Stimulated activated CD4-positive, alpha-beta T cell treated with anti-CD3 and anti-CD28 coated beads, Interleukin-4, amount 100 ng/mL, for 24 hours (primary cell): ENCODE results near the gene MAP7D3.
A peak's percentile ranks its signal among the peaks of the same experiment; 100 is the strongest.

Experiments used
- DNase-seq: peaks from one replicate; pipeline ENCODE4 v3.0.0-alpha.2; 2020

Gene MAP7D3

DNA sequence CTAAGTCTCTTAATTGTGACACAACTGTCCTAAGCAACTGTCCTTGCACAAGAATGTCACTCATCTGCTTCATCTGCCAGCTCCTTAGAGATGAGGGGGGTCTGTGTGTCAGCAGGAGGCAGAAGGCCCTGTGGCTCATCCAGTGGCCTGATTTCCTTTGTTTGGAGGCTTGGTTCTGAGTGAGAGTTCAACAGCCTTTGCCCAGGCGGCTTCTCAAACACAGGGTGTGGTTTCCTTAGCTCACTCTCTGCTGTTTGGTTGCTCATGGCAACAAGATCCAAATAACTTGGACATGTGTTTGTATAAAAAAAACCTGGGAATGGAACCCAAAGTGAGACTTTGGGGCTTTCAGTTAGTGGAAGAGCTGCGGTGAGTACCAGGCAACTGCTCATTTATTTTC, 46.6 kb downstream of the MAP7D3 start:
- peak; percentile 3 for DNase-seq

DNA sequence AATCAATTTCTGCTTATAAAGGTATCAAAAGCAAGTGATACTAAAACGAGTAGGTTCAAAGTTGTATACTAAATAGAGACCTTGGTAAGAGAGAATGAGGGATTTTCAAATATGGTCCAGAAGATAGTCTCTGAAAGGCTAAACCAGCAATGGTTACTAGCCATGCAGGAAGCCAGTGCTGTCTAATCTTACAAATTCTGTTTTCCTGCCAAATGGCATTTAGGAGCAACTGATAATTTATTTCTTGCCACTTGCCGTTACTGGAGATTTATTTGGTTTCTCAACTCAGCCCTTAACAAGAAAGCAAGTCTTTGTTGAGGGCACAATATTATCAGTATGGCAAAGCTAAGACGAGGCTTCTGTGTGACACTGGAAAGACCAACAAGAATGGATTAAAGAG, 47.2 kb downstream of the MAP7D3 start:
- DNase-seq: no peak

DNA sequence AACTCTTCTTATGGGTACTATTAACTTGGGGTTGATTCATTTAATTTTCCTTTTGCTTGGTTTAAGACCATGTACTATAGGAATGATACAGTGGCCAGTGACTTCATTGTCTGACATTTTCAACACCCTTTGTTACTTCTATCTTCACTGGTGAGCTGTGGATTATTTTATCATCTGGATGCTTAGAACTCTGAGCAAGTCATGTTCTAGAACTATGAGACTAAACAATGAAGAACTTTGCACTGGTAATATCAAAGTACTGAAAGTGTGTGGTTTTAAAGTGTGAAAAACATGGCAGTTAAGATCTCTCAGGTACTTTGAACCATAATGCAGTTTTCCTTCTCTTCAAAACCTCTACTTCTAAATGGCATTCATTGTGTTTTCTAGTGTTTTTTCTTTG, 47.8 kb downstream of the MAP7D3 start:
- DNase-seq: no peak

DNA sequence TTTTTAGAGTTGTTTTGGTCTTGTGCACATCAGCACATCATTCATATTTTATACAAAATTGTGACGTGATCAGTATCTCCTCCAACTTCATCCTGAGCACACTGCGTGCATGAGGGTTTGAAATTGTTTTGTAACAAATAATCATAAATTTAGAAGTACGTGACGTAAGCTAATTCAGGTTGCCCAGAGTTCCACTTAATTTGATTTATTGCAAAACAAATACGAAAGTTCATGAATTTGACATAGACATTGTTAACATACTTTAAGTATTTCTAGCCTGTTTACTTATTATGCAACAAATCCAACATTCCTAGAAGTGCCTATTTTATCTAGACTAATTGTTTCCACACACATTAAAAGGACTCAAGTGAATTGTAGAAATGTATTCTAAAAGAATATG, 48.3 kb downstream of the MAP7D3 start:
- DNase-seq: no peak

DNA sequence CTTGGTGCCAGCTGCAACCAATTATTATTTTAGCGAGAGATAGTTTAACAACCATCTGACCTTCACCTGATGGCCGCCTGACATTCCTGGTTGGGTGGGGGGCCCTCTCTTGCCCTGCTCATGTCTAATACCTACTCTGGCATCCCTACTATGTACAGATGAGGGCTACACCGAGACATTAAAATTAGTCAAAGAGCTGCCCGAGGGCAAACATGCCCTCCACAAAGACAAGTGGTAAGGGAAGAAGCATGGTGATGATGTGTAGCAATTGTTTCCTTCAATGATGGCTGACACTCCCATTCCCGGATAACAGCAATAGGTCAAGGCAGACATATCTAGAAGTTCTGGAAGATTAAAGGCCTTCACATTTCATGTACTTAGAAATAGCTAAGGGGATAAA, 49.6 kb downstream of the MAP7D3 start:
- DNase-seq: no peak

DNA sequence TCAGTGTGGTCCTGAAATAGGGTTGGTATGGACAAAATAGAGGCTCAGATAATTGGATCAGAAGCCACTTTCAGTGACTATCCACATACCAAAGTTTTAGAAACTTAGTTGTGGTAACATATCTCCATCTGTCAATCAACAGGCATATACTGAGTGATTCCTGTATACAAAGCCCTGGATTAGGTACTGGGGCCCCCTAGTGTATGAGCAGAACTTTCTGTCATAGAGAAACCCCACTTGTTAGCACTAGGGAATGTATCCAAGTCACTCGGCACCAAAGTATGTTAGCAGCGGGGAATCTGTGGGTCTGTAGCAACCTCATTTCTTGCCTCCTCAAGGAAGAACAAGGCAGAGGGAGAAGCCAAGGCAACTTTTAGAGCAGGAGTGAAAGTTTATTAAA, 50.7 kb downstream of the MAP7D3 start:
- DNase-seq: no peak

DNA sequence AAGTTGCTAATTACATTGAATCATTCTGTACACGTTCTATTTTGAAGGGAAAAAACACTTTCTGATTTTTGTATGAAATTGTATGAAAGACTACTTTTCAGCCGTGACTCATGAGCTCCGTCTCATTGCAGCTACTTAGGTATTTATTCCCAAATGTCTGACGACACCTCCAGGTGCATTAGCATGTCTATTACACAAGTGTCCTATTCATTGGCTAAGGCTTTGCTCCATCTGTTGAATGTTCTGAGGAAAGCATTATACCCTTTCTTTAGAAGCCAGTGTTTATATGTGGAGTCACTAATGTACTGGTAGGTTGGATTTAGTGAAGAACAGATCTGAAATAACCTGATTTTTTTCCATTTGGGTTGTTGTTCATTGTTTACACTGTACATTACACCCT, 51.8 kb downstream of the MAP7D3 start:
- no peak for DNase-seq

DNA sequence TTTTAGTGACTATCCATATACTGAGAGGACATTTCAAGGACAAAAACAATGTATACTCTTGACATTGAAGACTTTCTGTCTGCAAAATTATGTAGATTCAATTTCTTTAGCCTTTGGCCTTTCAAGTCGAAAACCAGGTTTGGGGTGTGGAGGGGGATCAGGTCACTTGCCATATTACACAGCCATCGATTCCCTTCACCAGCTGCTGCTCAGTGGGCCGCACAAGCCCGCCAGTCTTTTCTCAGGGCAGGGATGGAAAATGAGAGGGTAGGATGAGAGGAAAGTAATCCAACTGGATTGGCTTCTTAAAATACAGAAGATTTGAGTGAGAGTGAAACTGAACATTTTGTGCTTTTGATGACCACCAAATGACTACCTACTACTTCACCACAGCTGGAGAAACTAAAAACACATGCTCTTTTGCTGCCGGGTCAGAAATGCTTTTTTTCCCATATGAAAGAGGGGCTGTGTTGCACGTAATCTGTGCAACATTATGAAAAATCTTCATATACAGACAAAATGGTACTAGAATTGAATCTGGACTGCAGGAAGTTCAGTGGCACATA, 52.4 kb downstream of the MAP7D3 start:
- no peak for DNase-seq

DNA sequence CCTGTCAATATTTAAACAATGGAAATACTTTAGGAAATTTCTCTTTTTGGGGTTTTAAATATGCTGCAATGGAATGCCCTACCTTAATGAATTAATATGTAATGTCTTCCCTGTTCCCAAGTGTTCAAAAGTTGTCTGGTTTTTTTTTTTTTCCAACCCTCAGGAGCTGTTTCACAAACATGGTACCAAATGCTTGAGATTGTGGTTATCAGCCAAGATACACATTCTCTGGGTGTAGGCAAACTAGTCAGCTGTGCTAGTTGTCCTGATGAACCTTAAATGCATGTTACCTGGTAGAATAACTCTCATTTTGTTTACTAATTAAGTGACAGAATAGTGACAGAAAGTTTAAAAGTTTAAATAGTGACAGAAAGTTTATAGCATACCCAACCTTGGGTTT, 53.2 kb downstream of the MAP7D3 start:
- no peak for DNase-seq

DNA sequence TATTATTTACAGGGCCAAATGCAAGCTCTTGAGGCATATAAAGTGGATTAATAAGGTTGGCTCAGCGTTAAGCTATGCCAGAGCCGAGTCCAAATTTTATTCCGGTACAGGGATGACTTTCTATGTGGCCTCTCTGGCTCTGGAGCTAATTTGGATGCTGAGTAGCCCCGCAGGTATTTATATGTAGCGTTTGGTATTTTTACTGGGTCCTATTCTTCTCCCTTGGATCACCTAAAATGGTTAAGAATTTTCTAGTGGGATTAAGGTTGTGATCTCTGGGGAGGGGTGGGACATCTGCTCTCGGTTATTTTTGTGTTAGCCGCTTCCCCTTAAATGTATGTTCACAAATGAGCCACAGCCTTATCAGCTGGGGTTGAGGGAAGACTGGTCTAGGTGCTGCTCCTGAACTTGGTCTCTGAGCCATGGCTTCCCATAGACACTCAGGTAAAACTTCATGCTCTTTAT, 54.5 kb downstream of the MAP7D3 start:
- no peak for DNase-seq

DNA sequence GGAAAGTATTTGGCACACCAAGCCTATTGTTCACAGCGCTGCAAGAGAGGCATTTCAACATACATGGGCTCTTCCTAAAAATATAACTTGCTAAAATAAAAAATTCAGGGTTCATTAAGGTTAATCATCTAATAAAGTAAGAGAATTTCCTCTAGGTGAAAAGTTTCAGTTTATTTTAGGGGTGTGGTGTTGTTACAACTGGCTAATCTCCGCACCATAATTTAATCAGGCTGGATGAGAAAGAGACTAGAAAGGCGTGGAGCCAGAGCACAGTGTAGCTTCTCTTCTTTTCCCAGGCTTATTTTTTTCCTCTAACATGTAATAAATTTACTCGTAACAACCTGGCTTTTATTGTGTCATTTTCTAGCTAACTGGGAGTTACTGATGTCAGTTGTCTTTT, 56.0 kb downstream of the MAP7D3 start:
- DNase-seq: no peak

DNA sequence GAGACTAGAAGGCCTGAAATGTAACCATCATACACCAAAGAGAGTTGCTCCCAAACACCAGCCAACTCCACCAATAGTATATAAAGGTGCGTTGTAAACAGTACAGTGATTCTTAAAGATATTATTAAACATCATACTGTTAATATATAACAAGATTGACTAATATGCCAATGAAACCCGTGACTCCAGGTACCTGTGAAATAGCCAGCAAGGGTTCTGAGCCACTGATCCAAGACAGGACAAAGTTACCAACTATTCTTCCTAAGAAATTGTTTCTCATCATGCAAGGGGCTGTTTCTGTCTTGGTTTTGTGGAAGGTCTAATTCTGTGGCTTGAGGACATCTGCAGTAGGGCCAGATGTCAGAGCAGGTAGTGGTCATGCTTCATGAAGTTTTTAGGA, 56.7 kb downstream of the MAP7D3 start:
- DNase-seq: no peak

DNA sequence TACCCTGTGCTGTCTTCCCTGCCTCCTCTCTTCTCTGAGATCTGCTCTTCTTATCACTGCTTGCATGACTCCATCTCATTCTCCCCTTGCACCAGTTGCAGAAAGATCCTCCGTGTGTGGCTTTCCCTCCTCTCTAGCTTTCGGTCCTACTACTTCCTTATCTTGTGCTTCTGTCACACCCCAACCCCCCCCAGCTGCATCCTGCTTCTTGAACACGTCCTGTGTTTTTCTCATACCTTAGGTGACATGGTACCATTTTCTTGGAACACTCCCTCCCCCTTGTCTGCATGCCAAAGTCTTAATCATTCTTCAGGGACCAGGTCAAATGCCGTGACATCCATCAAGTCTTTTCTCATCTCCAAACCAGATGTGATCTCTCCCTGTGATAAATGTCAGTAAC, 57.4 kb downstream of the MAP7D3 start:
- DNase-seq: no peak

DNA sequence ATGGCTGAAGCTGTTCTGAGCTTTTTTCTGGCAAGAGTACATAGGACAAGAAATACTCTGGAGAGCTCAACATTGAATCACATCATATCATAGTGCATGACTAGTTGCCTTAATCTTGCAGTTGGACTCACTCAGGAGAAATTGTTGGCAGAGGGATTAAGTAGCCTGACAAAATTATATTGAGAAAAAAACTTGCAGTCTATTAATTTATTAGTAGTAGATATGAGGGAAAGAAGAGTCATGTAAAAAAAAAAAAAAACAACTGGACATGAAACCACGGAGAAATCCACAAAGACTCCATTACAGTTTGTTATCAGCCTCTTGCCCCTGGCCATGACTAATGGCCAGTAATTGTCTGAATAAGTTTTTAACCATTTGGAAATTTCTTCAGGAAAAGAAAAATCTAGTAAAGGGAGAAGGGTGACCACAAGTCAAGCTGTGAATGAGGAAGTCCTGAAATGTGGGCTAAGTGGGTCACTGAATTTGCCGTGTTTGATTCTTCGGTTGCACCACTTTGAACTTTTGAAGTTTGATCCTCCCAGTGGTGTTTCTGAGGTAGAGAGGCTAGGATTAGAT, 58.3 kb downstream of the MAP7D3 start:
- DNase-seq: no peak

DNA sequence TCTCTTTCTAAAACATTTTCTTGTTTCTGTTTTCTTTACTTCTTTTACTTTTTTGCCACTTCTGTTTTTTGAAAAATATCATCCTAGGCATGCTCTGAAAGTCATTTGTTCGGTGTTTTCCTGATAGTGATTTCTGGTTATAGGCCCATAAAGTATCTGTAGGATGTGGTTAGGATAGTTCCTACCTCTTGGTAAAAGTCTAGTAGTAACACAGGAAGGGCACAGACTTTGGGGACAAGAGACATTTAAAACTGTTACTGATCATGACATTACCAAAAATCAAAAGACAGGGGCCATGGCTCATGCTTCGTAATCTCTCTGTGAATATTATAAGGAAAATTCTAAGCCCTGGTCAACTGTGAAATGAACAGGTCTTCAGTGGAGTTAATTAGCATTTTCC, 59.1 kb downstream of the MAP7D3 start:
- no peak for DNase-seq

DNA sequence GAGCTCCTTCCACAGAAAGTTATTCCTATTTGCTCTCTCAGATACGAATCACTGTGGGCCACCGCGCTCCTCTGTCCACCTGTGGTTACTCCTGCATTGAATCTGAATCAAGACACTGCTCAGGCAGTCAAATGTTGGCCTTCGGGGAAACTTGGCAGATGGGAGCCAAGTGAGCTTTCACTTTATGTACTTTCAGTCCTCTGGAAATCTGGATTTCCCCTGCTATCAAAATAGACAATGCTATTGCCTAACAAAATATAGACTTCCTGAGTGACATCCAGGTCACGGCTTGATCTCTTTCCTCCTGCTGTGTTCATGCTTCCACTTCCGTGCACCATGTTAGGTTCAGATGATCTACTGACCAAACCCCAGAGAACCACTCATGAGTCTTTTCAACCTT, 60.0 kb downstream of the MAP7D3 start:
- no peak for DNase-seq

DNA sequence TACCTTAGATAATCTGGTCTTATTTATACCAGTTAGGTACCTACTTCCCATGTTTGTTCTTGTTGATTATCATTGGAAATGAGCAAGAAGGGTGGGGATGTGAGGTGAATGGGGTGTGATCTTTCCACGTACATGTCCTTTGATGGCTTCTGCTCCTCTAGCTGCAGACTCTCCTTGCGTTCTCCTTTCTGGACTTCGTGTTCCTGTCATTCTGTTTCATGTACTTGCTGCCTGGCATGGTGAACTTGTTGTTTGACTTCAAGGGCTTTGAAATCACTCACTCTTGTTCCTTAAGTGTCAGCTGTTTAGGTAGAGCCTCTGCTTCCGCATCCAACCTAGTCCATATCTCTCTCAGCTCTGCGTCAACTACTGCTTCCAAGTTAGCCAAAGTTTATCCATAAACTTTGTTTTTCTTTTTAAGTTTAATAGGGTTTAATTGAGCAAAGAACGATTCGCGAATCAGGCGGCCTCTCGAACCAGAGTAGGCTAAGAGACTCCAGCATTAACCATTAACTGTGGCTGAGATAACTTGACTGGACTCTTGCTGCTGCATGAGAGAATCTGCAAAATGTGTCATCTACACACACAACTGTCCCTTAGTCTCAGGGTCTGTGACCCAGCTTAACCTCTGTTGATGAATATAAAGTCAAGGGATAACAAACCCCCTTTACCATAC, 61.0 kb downstream of the MAP7D3 start:
- no peak for DNase-seq

DNA sequence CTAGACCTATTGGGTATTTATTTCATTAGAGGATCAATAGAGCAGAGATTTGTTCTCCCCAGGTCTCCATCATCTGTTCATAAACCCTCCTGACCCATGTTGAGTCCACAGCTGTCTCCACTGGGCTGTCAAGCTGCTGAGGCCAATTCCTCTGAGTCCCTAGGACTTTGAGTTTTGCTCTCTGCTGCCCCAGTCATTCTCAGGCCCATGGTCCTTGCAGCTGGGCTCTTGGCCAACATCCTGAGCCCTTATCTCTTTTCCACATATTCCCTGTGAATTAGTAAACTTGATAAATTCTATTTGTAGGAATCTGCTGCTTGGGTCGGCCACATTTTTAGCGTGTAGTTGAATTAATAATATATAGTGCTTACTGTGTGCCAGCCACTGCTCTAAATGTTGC, 62.0 kb downstream of the MAP7D3 start:
- DNase-seq: no peak

DNA sequence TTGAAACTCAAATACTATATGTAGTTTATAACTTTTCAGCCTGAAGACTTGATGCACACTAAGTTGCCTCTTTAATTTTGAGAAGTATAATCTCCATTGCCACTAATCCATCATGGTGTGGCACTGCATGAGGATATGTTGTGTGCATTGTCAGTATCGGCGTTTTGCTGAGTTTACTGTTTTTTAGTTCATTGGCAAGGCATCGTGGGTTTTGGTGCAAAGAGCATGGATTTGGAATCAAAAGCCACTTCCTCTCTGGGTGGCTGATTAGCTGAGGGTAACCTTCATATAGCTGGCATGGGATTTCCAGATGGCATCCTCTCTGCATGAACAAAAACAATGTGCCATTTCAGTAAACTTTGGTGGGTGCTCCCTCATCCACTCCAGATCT, 65.2 kb downstream of the MAP7D3 start:
- DNase-seq: no peak

DNA sequence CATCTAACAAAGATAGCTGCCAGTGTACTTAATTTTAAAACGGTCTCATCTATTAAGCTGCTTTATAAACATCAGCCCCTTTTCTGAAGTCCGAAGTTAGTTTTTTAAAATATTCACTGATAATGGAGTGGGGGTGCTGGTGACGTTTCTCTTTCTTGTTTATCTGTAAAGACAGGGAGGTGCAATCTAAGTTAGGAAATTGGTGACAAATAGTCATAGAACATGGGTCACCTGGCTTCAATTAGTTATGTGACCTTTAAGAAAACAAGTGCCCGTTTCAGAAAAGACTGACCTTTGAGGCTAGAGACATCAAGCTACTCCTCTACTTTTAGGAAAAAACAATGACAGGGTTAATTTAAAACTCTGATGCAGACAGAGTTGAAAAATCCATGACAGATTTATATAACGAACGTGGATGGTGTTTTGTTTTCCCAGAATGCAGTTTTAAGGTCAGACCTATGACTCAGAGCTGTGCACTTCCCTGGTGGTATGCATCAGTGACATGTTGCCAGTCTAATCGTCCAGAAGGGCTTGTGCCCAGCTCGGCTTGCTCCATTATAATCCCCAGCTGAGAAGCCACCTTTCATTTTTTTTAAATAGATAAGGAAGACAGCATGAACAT, 65.7 kb downstream of the MAP7D3 start:
- DNase-seq: no peak

DNA sequence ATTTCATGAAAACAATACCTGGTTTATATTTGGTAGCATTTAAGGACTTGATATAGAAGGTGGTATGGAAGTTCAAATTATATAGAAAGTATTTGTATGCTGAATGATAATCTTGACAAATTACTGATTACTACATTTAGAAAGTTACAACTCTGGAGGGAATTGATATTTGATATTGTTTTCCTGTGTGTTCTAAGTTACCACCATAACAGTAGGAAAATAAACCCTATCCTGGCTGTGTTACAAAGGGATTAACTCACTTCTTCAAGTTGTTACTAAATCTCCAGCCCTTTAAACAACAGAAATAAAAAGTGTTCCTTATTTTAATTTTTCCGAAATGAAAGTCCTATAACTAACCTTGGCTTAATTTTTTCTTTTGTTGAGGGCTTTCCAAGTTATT, 67.3 kb downstream of the MAP7D3 start:
- no peak for DNase-seq

DNA sequence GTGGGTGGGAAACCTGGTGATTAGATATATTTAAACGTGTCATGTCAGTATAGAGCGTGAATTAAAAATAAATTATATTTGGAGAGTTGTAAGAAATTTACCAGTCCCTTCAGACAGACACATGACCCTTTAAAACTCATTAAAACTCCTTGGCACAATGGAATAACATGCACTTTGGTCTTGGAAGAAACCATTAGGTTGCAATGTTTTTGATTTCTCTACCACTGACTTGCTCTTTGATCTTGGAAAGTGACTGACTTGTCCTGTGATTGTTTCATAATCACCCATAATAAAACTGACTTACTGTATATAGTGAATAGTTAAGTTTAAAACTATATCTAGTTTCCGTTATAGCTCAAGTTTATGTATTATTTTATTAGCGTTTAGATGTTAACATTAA, 68.0 kb downstream of the MAP7D3 start:
- DNase-seq: no peak

DNA sequence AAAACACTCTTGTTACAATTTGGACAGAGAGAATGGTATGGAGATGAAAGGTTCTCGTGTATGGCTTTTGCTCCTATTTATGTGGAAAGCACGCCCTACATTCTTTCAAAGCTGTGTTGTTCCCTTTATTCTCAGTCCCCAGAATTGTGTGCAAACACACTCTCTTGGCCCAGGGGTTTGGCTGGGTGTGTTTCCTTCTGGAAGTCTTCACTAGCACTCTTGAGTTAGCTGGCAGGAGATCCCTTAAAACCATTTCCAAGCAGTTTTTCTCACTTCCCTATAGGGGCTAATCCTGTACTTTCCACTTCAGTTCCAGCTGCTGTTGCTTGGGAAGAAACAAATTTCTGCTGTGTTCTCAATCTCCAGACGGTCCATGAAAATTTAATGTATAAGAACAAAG, 68.8 kb downstream of the MAP7D3 start:
- DNase-seq: no peak

DNA sequence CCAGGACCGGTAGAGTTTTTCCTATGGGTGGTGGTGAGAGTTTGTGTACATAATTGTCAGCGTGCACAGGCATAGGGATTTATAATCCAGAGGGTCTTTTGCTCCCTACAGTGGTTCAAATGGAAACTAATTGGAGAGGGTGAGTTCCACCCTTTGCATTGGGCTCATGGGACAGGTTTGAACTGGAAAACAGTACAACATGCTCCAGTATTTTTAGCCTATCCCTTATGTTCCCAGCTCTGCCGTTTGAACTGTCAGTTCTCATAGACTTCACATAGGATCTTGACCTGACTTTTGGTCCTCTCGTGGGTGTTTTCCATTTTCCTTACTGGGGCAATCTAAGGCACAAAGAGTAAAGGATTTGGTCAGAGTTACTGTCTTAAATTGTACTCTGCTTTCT, 72.1 kb downstream of the MAP7D3 start:
- no peak for DNase-seq
